Epithelial cell of proximal tubule (primary cell): ENCODE results near the gene USP32. TPM values are rescaled to one million over a fixed set of nuclear protein-coding genes. Genes with fewer than 3 reads are reported as not detected.

Source experiments
- DNase-seq: peaks from one replicate; pipeline ENCODE4 v3.0.0-alpha.2; 2011; ENCODE audit warnings: low read depth
- H3K4me3 ChIP-seq: 2 replicates; pipeline ENCODE4 v1.5.1; 2011; ENCODE audit warnings: low read depth, mild to moderate bottlenecking, low read length
- CTCF ChIP-seq: conservative IDR thresholded peaks from 2 replicates; pipeline ENCODE4 v1.5.1; 2012; ENCODE audit warnings: low read depth, mild to moderate bottlenecking, low read length
- total RNA-seq: library from RNA; depleted of rRNA; stranded (reverse); fragments of >200 nt; gene quantifications from 2 replicates; pipeline ENCODE4 v1.2.3, GENCODE V29; 2015

The USP32 gene
- total RNA-seq, 1 donor from 2014 or later, result 18.7 TPM

- no peak for DNase-seq
- TF ChIP-seq CTCF, result no peak
- no peak overlapping the region for H3K4me3 ChIP-seq
Measured at GRCh38 chr17:60401819-60402218, 9.9 kb upstream of the USP32 start.

- H3K4me3 ChIP-seq, result no peak overlapping the region
- DNase-seq, result no peak
- TF ChIP-seq CTCF, result no peak
Measured at GRCh38 chr17:60398227-60398959, 6.5 kb upstream of the USP32 start.

GRCh38 chr17:60396412-60396811 is 4.5 kb upstream of the USP32 start:
- no peak for DNase-seq
- TF ChIP-seq CTCF, result no peak
- no peak overlapping the region for H3K4me3 ChIP-seq

GRCh38 chr17:60395508-60396065 is 3.7 kb upstream of the USP32 start:
- no peak overlapping the region for H3K4me3 ChIP-seq
- DNase-seq, result no peak
- TF ChIP-seq CTCF, result no peak

- DNase-seq, result no peak
Measured at GRCh38 chr17:60393840-60394723, 2.1 kb upstream of the USP32 start.

More at GRCh38 chr17:60393840-60394723, 2.1 kb upstream of the USP32 start:
- TF ChIP-seq CTCF, result no peak
- no peak overlapping the region for H3K4me3 ChIP-seq
